GOT3 (cell line): Measurements from ENCODE around the gene LMX1B.

Source experiments
- DNase-seq: peaks from one replicate; lab custom pipeline; 2025; ENCODE audit warnings: mixed read lengths; lab: John Stamatoyannopoulos, UW

Gene LMX1B

DNA sequence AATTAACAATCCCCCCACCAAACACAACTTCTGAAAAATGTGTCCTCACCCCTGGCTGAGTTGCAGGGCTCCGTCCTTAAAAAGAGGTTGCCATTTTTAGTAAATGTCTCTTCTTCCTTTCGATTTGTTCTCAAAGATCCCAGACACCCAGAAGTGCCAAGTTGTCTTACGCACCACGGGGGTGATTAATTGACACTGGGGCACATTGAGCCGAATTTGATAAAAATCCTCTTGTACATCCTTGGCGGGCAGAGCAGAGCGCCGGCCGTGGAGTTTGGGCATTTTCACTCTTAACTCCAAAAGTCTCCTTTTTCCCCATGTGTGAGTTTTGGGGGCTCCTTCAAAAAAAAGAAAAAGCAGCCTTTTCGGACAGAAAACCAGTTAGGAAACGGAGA, 4.5 kb downstream of the LMX1B start:
- DNase-seq: no peak

- no peak for DNase-seq
Measured at GRCh38 chr9:126618585-126619360, 5.0 kb downstream of the LMX1B start.

GRCh38 chr9:126619361-126620135, 5.8 kb downstream of the LMX1B start:
- no peak for DNase-seq

DNA sequence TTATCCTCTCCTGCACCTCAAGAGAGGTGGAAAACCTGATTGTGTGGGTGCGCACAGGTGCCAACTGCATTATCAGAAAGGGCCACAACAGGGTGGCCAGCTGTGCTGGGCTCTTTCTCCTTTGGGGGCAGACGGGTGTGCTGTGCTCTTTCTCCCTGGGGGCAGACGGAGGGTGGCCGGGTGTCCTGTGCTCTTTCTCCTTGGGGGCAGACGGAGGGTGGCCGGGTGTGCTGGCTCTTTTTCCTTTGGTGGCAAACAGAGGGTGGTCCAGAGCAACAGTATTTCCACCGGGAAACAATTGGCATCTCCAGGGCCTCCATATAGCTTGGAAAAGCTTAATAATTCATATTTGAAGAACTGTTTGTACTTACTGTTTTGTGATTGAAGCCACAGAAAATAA, 6.8 kb downstream of the LMX1B start:
- no peak for DNase-seq

GRCh38 chr9:126621061-126621918, 7.6 kb downstream of the LMX1B start:
- no peak for DNase-seq

GRCh38 chr9:126621919-126622735, 8.4 kb downstream of the LMX1B start:
- DNase-seq: no peak

- no peak for DNase-seq
Measured at GRCh38 chr9:126623314-126623666, 9.6 kb downstream of the LMX1B start.

DNA sequence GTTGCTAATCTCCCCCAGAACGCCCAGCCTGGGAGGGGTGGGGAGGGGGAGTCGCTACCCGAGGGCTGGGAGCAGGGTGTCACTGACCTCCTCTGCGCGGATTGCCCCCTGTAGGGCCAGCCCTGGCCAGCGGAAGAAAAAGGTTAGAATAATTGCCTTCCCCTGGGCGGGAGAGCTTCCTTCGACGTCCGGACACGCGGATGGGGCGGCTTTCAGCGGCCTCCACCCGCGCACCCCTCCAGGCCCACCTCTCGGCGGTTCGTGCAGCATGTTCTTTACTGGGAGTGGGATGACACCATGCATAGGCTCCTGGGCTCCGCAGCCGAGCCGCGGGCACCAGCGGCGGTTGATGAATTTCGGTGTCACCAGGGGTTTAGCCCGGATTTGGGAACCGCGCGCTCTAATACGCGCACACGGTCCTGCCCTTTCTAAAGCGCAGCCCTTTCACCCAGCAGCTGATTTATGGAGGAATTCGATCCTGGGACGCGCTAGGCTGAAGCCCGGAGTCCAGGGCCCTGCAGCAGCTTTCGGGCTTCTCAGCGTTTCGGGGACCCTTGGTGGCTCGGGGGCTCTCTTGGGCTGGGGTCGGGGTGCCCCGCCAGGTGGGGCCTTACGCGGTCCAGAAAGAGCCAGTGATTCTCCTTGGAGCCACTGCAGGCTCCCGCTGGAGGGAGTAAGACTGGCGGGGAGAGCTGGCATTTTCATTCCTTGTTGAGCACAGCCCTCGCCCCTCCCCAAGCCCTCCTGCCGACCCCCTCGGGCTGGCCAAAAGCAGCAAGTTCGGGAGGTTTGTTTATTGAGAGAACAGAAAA, 10.1 kb downstream of the LMX1B start:
- no peak for DNase-seq

DNA sequence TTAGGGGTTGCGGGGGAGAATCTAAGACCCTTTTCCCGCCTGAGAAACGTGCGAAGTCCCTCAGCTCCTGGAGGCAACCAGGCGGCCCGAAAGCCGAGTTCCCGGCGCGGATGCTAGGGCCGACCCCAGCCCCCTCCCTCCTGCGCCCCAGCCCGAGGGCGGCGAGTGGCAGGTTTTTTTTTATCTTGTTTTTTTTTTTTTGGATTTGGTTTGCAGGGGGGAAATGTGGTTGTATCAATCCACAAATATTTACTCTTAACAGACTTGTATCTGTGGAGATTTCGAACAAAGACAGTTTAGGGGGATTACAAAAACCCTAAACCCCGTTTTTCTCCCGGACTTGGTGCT, 10.7 kb downstream of the LMX1B start:
- no peak for DNase-seq

DNA sequence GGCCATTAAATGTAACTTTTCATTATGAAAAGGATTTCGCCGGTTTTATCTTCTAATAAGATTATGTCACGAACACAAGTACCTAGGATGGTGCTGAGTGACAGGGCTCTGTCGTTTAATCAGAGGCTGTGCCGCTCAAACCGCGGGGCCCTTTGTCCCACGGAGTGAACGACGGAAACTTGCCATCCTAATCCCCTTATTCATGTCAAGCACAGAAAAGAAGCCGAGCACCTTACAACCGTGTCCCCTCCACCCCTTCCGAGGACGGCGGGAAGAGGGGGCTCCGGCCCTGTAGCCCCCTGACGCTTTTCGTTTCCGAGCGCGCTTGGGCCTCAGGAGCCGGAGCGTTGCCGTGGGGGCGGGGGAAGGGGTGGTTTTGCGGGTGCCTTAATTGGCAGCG, 11.2 kb downstream of the LMX1B start:
- no peak for DNase-seq

- DNase-seq: no peak
Measured at GRCh38 chr9:126625329-126626126, 11.8 kb downstream of the LMX1B start.

DNA sequence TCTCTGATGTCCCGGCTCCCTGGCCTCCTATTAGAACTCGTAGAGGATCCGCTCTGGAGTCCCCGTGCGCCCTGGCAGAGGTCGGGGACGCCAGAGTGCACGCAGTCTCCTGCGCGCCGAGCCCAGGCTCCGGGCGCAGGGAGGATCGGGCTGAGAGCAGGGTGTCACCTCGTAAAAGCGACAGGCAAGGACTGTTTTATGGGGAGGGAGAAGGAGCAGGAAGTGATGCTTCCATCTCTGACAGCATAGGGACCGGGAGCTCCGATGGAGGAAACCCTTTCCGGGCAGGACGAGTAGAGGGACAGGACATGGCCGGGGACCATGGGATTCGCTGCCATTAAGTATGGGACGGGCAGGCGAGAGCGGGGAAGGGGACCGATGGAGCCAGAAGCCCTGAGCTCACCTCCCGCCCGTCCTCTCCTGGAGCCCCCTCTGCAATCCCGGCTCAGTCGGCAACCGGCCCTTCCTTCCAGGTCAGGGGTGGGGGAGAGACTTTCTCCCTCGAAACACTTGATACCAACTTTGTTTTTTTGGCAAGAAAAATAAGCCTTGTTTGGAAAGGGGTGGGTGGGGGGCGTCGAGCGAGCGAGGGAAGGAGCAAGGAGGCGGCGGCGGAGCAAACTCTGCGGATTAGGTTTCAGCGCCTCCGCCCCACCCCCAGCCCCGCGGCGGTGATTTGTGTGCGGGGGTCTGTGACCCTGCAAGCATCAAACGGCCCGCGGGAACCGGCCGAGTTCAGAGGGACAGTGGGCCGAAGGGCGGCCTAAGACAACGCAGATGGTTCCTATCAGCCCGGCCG, 12.6 kb downstream of the LMX1B start:
- no peak for DNase-seq

DNA sequence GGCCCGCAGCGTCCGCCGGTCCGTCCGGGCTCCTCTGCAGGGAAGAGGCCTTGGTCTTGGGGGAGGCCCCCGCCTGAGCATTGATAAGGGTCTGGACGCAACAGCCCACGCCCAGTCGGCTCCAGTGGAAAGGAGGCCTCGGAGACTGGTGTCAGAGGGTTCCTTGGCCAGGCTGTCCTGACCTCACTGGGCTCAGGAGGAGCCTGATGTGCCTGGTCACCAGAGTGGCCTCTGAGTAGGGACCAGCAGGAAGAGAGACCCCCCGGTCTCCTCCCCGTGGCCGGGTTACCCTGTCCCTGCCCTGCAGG, 13.2 kb downstream of the LMX1B start:
- no peak for DNase-seq

DNA sequence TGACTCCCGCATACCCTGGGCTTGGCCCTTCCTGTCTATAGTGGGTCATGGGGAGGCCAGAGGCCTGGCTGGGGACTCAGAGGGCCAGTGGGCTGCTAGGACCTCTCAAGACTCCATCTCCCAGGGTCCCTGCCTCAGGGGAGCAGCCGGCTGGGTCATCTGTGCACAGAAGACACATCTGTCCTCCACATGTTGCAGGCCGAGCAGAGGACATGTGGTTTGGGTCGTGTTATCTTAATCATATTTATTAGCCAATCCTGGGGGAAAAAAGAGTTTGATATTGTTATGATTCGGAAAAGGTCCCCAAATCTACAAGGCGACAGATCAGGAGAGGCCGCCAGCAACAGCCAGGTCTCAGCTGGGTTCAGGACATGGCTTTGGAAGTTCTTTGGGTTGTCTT, 14.4 kb downstream of the LMX1B start:
- no peak for DNase-seq

DNA sequence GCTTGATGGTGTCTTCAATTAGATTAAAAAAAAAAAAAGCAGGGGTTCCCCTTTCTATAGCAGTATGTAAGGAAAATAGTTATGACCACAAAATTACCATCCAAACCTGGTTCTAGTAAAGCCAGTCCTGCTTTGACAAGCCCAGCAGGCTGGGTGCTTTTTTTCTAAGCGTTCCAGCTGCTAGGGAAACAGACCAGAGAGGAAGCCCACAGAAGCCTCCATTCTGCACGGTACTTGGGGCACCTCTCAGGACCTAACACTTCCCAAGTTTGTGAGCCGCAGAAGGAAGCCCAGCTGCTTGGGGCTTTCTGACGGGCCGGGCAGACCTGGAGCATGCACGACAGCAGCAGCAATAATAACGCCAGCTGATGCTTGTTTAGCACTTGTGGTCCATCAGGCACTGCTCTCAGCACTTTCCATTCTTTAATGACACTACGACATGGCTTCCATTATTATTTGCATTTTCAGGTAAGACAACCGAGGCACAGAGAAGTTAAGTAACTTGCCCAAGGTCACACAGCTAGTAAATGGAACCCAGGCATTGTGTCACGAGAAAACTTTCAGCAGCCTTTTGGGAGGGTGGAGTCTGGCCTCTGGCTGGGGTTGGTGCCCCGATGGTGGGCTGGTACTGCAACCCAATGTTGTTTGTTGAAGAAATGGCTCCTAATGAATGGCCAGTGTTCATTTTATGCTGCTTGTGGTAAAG, 15.4 kb downstream of the LMX1B start:
- DNase-seq: no peak

DNA sequence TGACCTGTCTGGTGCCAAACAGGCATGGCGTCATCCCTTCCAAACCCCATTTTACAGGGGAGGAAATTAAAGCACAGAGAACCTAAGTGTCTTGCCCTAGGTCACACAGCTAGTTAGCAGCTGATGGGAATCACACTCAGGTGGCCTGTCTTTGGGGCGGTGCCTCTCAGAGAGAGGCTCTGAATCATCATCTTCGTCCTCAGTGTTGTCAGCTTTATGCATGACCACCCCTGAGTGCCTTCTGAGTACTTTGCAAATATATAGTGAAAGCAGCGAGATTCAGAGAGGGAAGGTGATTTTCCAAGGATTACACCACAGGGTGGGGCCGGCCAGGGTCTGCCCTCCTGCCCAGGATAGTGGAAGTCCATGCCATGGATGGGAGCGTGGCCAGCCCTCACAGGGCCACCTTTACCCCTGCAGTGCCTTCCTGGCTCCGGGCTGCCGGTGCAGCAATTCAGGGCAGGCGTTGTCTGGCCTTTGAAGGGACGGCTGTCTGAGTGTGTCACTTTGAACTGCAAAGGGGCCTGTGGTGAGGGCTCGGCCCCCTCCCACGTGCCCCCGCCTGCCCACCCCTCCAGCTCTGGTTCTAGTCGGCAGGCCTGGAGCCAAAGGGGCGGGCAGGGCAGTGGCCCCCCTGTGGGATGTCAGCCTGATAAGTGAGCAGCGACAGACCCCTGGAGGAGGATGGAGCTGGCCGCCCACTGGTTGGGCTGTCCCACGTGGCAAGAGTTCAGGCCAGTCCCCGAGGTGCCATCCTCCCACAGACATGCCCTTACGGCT, 16.9 kb downstream of the LMX1B start:
- no peak for DNase-seq

GRCh38 chr9:126631254-126631653, 17.5 kb downstream of the LMX1B start:
- DNase-seq: no peak
